ENCODE results near the gene RSPH6A. TPM values are rescaled to one million over a fixed set of nuclear protein-coding genes. Genes with fewer than 3 reads are reported as not detected.

RSPH6A gene
- total RNA-seq, 1 experiment from 2014 or later: 0.39 TPM

DNA sequence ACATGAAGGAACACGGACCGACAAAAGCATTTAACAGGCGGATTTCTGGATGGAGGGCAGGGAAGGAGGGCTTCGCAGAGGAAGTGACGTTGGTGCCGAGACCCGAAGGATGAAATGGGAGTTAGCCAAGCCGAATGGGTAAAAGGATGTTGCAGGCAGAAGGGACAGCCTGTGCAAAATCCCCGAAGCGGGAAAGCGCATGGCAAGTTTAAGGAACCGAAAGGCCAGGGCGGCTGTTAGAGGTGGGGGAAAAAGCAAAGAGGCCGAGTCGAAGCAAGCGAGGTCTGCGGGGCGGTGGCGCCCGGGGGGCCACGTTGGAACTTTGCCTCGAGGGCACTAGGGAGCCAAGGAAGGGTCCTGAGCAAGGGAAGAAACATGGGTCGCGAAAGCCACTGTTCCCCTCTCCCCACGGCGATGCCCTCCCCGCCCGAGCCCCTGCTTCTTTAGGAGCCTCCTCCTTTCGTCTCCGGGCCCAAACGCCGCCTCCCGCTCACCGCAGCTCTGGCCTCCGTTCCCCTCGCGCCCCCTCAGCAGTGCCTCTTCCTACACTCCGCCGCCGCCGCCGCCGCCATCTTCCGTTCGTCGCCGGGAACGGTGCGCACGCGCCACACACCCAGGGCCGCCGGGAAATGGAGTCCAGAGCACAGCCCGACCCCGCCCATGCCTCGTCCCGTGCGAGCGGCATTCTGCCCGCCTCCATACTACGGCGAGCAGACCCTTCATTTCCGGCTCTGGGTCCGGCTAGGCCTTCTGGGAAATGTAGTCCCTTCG lies 47.6 kb upstream of the RSPH6A start, which contains the start of gene SYMPK (continued):
- TF ChIP-seq CBFB (CRISPR knock-in tag; IDR thresholded peaks at IDR 0.05; ENCODE audit: low read depth): 0 out of 2 replicates have a peak, but pooled peaks have one; percentile 57
- no peak for TF ChIP-seq ZNF317 (CRISPR knock-in tag; IDR thresholded peaks at IDR 0.05; ENCODE audit: borderline replicate concordance, low read depth)
- no peak; the same call in 1 of the 2 replicates for TF ChIP-seq FOXP4 (CRISPR knock-in tag; IDR thresholded peaks at IDR 0.05)
- TF ChIP-seq SOX15 (CRISPR knock-in tag; IDR thresholded peaks at IDR 0.05): no peak
- no peak for TF ChIP-seq KAT7 (CRISPR knock-in tag; IDR thresholded peaks at IDR 0.05; ENCODE audit: borderline replicate concordance)
- 0 out of 2 replicates have a peak, but pooled peaks have one; percentile 39 for TF ChIP-seq ATF2 (CRISPR knock-in tag; IDR thresholded peaks at IDR 0.05; ENCODE audit: borderline replicate concordance, low read depth)
- TF ChIP-seq ZNF423 (CRISPR knock-in tag; IDR thresholded peaks at IDR 0.05): no peak
- no peak for TF ChIP-seq ZNF232 (CRISPR knock-in tag; IDR thresholded peaks at IDR 0.05)
- no peak for TF ChIP-seq RORB (CRISPR knock-in tag; IDR thresholded peaks at IDR 0.05)
- TF ChIP-seq, protein P1, sequence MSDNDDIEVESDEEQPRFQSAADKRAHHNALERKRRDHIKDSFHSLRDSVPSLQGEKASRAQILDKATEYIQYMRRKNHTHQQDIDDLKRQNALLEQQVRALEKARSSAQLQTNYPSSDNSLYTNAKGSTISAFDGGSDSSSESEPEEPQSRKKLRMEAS (CRISPR knock-in tag; IDR thresholded peaks at IDR 0.05): peak; percentile 86
- peak; percentile 75 for TF ChIP-seq CREM (CRISPR knock-in tag; IDR thresholded peaks at IDR 0.05)
- TF ChIP-seq USF1 (CRISPR knock-in tag; IDR thresholded peaks at IDR 0.05): peak; percentile 58; the same call in 1 of the 2 replicates
- no peak for TF ChIP-seq ZSCAN18 (CRISPR knock-in tag; IDR thresholded peaks at IDR 0.05)
- TF ChIP-seq, protein P2, sequence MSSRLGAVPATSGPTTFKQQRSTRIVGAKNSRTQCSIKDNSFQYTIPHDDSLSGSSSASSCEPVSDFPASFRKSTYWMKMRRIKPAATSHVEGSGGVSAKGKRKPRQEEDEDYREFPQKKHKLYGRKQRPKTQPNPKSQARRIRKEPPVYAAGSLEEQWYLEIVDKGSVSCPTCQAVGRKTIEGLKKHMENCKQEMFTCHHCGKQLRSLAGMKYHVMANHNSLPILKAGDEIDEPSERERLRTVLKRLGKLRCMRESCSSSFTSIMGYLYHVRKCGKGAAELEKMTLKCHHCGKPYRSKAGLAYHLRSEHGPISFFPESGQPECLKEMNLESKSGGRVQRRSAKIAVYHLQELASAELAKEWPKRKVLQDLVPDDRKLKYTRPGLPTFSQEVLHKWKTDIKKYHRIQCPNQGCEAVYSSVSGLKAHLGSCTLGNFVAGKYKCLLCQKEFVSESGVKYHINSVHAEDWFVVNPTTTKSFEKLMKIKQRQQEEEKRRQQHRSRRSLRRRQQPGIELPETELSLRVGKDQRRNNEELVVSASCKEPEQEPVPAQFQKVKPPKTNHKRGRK (CRISPR knock-in tag; IDR thresholded peaks at IDR 0.05; ENCODE audit: borderline replicate concordance): no peak

DNA sequence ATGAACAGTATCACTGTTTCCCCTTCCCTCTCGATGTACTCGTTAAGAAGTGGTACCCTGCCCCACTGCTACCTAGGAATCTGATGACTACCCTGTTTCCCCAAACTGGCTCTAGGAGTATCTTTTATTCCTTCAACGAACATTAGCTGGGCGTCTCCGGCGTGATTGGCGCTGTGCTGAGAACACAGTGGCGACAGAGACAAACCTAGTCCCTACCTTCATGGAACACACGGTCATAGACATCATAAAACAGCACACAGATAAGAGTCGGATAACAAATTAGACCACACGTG lies 47.1 kb upstream of the RSPH6A start:
- TF ChIP-seq ELF4 (CRISPR knock-in tag; IDR thresholded peaks at IDR 0.05; ENCODE audit: low read depth) (no peak), USF1 (CRISPR knock-in tag; IDR thresholded peaks at IDR 0.05) (peak; percentile 68; the same call in 1 of the 2 replicates), USF2 (CRISPR knock-in tag; IDR thresholded peaks at IDR 0.05) (peak; percentile 68; the same call in 1 of the 2 replicates)
- ChIA-PET CTCF (interaction anchor here (1.4 to 4.9 kb wide), 4 partner anchors 45 to 215 kb away, joined by 5 to 86 read pairs (median 20); partner anchors contain the start of genes QPCTL and SNRPD2), POLR2A (interaction anchor here (3.1 kb wide), 2 partner anchors 24 to 46 kb away, joined by 16 to 31 read pairs; partner anchors contain the start of genes IRF2BP1 and RSPH6A)
- H3K27me3 Mint-ChIP-seq (ENCODE audit: low read depth): no peaks in the 10 kb centered on the region
- peaks cover 14% of the 10 kb centered on the region for H3K36me3 Mint-ChIP-seq
- DNase-seq (ENCODE audit: low spot score) (no peak), ATAC-seq (no peak)
- H3K4me3 Mint-ChIP-seq: peak overlapping the region; percentile 89
- peaks cover 35% of the 10 kb centered on the region for H3K4me1 Mint-ChIP-seq
- H3K9me3 Mint-ChIP-seq: no peaks in the 10 kb centered on the region
- H3K27ac Mint-ChIP-seq: peak overlapping the region; percentile 99

All from WTC11 (cell line).